ENCODE data around the gene LRIT1.

Gene LRIT1

DNA sequence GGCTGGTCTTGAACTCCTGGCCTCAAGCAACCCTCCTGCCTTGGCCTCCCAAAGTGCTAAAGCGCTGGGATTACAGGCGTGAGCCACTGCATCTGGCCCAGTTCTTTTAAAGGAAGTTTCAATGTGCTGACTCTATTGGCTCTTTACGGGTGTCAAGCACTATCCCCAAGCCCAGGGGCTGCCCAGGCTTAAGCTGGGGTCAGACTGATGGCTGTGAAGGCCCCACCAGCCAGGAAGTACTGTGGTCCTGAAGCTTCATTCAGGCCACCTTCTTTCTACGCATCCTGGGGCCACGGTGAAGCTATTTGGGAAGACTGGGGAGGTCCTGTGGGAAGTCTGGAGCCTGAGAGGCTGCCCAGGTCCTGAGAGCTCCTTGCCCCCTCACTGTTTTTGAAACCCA lies 59.7 kb downstream of the LRIT1 start:
- Histone ChIP-seq H3K27me3 (ENCODE audit: insufficient read depth, low read depth, severe bottlenecking) (no peaks in the 10 kb centered on the region), H3K4me3 (ENCODE audit: low read depth, low read length) (no peak overlapping the region), H3K36me3 (no peaks in the 10 kb centered on the region), H3K27ac (no peak overlapping the region), H3K9me3 (ENCODE audit: severe bottlenecking) (peaks cover 12% of the 10 kb centered on the region)
- DNase-seq = no peak
- TF ChIP-seq CTCF (IDR thresholded peaks at IDR 0.05; ENCODE audit: low read depth, low read length) = no peak
